CD8-positive, alpha-beta memory T cell (primary cell): ENCODE measurements around the gene COL6A2. TPM values are rescaled to one million over a fixed set of nuclear protein-coding genes. Genes with fewer than 3 reads are reported as not detected.

Experiments
- CTCF ChIA-PET: fragments of 350-600 bp; sonication (Branson Sonifier 250); formaldehyde crosslinking; loops from one replicate; lab custom pipeline; 2021; ENCODE audit warnings: antibody characterized with exemption; lab: Charles Lee
- POLR2A ChIA-PET: fragments of 350-600 bp; sonication (Branson Sonifier 250); formaldehyde crosslinking; loops from one replicate; lab custom pipeline; 2021; ENCODE audit warnings: antibody characterized with exemption; lab: Charles Lee
- DNase-seq, 5 donors: peaks; one replicate each; pipeline versions ENCODE4 v3.0.0 to v3.0.0-alpha.2; 2020 to 2022; ENCODE audit warnings: mixed read lengths in 1 of 5
- H3K27ac ChIP-seq: one replicate; pipeline ENCODE4 v1.7.0; 2013; ENCODE audit warnings: low read depth, mild to moderate bottlenecking, low read length, moderate library complexity
- H3K27me3 ChIP-seq: 2 replicates; pipeline ENCODE4 v1.7.0; 2013; ENCODE audit warnings: low read length, mild to moderate bottlenecking; ENCODE audit not compliant: insufficient read depth, poor library complexity, severe bottlenecking
- H3K36me3 ChIP-seq: 2 replicates; pipeline ENCODE4 v1.7.0; 2013; ENCODE audit warnings: mild to moderate bottlenecking, low read length, moderate library complexity; ENCODE audit not compliant: insufficient read depth
- H3K4me1 ChIP-seq: 2 replicates; pipeline ENCODE4 v1.7.0; 2013; ENCODE audit warnings: mild to moderate bottlenecking, low read length, moderate library complexity; ENCODE audit not compliant: insufficient read depth
- H3K4me3 ChIP-seq: 2 replicates; pipeline ENCODE4 v1.7.0; 2013; ENCODE audit warnings: mild to moderate bottlenecking, low read length
- H3K9me3 ChIP-seq: 2 replicates; pipeline ENCODE4 v1.7.0; 2013; ENCODE audit warnings: mild to moderate bottlenecking, low read length
- H3K27ac Mint-ChIP-seq, 8 donors: one replicate each; pipeline ENCODE4 v1.8.0; 2020 to 2021; ENCODE audit warnings: mixed read lengths in 8 of 8, mild to moderate bottlenecking in 6 of 8, inconsistent platforms in 3 of 8, moderate library complexity in 3 of 8
- H3K27me3 Mint-ChIP-seq, 2 donors: one replicate each; pipeline ENCODE4 v1.8.0; 2020 to 2021; ENCODE audit warnings: mixed read lengths in 2 of 2, mild to moderate bottlenecking in 1 of 2, moderate library complexity in 1 of 2
- H3K36me3 Mint-ChIP-seq, 3 donors: one replicate each; pipeline ENCODE4 v1.8.0; 2020 to 2021; ENCODE audit warnings: mixed read lengths in 3 of 3, inconsistent platforms in 1 of 3, mild to moderate bottlenecking in 1 of 3
- H3K4me1 Mint-ChIP-seq, 3 donors: one replicate each; pipeline ENCODE4 v1.8.0; 2020 to 2021; ENCODE audit warnings: mixed read lengths in 3 of 3, inconsistent platforms in 1 of 3, mild to moderate bottlenecking in 1 of 3
- H3K4me3 Mint-ChIP-seq, 7 donors: one replicate each; pipeline ENCODE4 v1.8.0; 2020 to 2021; ENCODE audit warnings: mixed read lengths in 7 of 7, mild to moderate bottlenecking in 6 of 7, moderate library complexity in 4 of 7, inconsistent platforms in 2 of 7
- H3K9me3 Mint-ChIP-seq, 5 donors: one replicate each; pipeline ENCODE4 v1.8.0; 2020 to 2022; ENCODE audit warnings: mixed read lengths in 5 of 5, mild to moderate bottlenecking in 3 of 5, moderate library complexity in 2 of 5, inconsistent platforms in 1 of 5
- polyA plus RNA-seq: library from polyadenylated mRNA; unstranded; fragments of 300-500 nt; fragmentation: Illumina TruSeq; gene quantifications from one replicate; pipeline ENCODE4 v1.2.3, GENCODE V29; 2021
- total RNA-seq, 2 experiments: library from RNA; stranded (reverse); gene quantifications; one replicate each; pipeline ENCODE4 v1.2.3, GENCODE V29; 2021

COL6A2 gene
- total and polyA plus RNA-seq, 3 experiments from 2014 or later, result 17.4 to 25.1 (median 22.8) TPM

DNA sequence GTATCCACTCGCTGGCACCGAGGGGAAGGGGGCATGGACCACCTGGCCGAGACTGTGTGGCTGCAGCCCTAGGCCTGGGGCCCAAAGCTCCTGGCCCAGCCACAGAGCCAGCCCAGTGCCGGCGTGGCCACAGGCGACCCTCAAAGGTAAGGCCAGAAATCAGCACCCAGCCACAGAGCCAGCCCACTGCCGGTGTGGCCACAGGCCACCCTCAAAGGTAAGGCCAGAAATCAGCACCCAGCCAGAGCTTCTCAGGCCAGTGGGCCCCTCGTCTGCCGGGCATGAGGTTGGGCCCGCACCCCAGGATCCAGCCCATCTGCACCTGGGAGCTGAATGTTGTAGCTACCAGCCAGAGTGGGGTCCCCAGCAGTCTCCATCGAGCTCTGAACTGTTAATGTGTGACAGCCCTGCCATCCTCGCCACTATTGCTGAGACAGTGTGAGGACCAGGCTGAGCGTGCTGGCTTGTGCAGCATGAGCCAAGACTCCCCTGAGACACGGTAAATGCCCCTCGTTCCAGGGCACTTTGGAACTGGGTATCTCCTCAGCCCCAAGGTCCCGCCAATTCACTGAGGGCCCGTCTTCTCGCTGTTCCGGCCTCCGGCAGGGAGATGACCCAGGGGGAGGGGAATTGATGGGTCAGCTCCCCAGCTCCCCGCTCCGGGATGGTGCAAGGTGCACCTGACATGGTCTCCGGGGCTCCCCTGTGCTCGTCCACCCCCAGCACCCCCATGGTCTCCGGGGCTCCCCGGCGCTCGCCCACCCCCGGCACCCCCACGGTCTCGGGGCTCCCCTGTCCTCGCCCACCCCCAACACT, 62.1 kb downstream of the COL6A2 start:
- Histone ChIP-seq H3K27me3 (no peaks in the 10 kb centered on the region), H3K27ac (no peak overlapping the region), H3K36me3 (no peaks in the 10 kb centered on the region), H3K4me3 (no peak overlapping the region), H3K9me3 (no peaks in the 10 kb centered on the region), H3K4me1 (no peaks in the 10 kb centered on the region)
- DNase-seq, result no peak
- Mint-ChIP-seq H3K9me3 (no peaks in the 10 kb centered on the region), H3K4me3 (no peak overlapping the region), H3K27ac (peak overlapping the region in 1 of 8 donors; percentile 27), H3K36me3 (peaks cover 0 to 1% (median 0%) of the 10 kb centered on the region in 3 donors), H3K27me3 (peaks cover 2 to 20% of the 10 kb centered on the region in 2 donors), H3K4me1 (no peaks in the 10 kb centered on the region)
- CTCF ChIA-PET, result no interaction called here
- POLR2A ChIA-PET, result no interaction called here

DNA sequence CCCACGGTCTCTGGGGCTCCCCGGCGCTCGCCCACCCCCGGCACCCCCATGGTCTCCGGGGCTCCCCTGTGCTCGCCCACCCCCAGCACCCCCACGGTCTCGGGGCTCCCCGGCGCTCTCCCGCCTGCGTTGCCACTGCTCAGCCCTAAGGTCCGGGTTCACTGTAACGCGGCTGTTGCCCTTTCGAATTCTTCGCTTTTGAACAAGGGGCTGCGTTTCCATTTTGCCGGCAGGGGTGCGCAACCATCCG, 62.7 kb downstream of the COL6A2 start:
- Mint-ChIP-seq H3K27ac (no peak overlapping the region), H3K27me3 (peaks cover 2 to 20% of the 10 kb centered on the region in 2 donors), H3K4me1 (no peaks in the 10 kb centered on the region), H3K4me3 (no peak overlapping the region), H3K9me3 (no peaks in the 10 kb centered on the region), H3K36me3 (peaks cover 0 to 1% (median 0%) of the 10 kb centered on the region in 3 donors)
- POLR2A ChIA-PET, result no interaction called here
- CTCF ChIA-PET, result no interaction called here
- DNase-seq, result no peak
- Histone ChIP-seq H3K27me3 (no peaks in the 10 kb centered on the region), H3K27ac (no peak overlapping the region), H3K9me3 (no peaks in the 10 kb centered on the region), H3K36me3 (no peaks in the 10 kb centered on the region), H3K4me1 (no peaks in the 10 kb centered on the region), H3K4me3 (no peak overlapping the region)

DNA sequence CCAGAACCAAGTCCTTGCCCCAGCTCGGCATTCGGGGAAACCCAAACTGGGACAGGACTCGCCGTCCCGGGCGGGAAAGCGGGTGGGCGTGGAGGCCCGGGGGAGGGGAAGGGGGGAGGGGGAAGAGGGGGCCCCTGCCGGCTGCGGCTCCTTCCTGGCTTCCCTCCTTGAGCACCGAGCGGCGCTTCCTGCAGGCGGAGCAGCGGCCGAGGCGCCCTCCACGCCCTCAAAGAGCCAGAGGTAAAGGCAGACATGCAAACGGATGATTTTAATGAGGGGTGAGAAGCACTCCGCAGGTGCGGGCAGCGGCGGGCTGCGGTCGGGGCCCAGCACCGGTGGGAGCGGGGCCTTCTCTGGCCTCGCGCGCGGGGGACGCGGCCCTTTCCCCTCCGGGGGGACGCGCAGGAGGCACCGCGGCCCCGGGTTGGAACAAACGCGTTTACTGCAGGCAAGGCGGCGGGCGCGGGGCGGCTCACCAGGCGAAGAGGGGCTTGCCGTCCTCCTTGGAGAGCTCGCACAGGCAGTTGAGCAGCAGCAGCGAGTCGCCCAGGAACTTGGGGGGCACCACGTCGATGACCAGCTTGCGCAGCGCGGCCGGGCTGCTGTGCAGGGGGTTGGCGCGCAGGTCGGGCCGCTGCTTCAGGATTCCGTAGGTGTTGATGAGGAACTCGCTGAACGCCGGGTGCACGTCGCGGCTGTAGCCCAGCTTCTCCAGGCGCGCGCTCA, 63.2 kb downstream of the COL6A2 start:
- CTCF ChIA-PET, result no interaction called here
- Mint-ChIP-seq H3K27ac (no peak overlapping the region), H3K27me3 (peaks cover 2 to 20% of the 10 kb centered on the region in 2 donors), H3K4me1 (no peaks in the 10 kb centered on the region), H3K4me3 (peak overlapping the region in 1 of 7 donors; percentile 22), H3K9me3 (no peaks in the 10 kb centered on the region), H3K36me3 (peaks cover 0 to 1% (median 0%) of the 10 kb centered on the region in 3 donors)
- H3K9me3 ChIP-seq, result no peaks in the 10 kb centered on the region
- no peaks in the 10 kb centered on the region for H3K27me3 ChIP-seq
- H3K27ac ChIP-seq, result no peak overlapping the region
- no peak for DNase-seq
- POLR2A ChIA-PET, result no interaction called here
- H3K4me3 ChIP-seq, result no peak overlapping the region
- H3K36me3 ChIP-seq, result no peaks in the 10 kb centered on the region
- no peaks in the 10 kb centered on the region for H3K4me1 ChIP-seq

DNA sequence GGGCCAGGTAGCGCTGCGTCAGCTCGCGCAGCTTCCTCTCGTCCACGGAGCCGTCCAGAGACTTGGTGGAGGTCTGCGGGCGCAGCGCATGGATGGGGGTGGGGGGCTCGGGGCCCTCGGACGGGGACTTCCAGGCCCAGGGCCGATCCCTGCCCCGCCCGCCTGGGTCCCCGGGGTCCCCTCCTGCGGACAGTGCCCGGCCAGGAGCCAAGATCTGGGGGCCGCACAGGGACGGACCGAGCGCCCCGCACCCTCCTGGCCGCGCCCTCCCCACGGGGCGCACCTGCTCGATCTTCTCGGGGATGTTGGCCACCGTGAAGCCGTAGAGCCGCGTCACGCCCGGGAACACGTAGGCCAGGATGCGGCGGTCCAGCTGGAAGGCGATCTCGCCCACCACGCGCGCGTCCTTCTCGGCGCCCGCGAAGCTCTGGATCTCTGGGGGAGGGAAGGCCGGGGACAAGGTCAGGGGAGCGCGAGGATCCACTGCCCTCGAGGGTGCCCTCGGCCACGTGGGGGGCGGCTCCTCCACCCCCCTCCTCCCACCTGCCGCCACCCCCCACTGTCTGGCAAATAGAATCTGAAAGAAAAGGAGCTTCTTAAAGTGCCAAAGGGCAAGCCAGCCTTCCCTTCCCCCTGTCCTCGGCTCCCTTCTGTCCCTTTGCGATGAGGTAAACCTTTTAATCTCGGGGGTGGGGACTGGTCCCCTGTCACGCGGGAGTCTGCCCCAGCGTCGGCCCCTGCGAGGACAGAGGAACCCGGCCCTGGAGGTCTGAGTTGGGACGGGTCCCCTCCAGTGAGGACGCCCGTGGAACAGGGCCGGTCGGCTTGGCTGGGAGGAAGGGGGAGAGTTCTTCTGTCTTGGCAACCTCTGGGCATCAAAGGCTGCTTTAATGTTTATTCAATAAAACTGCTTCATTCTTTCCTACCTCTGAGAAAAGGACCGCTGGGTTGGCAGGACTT, 64.0 kb downstream of the COL6A2 start:
- peak in 1 of 5 donors; percentile 33 for DNase-seq
- CTCF ChIA-PET, result no interaction called here
- no peak overlapping the region for H3K4me3 ChIP-seq
- Mint-ChIP-seq H3K4me1 (no peaks in the 10 kb centered on the region), H3K36me3 (peaks cover 0 to 1% (median 0%) of the 10 kb centered on the region in 3 donors), H3K27ac (no peak overlapping the region), H3K27me3 (peaks cover 2 to 20% of the 10 kb centered on the region in 2 donors), H3K9me3 (no peaks in the 10 kb centered on the region), H3K4me3 (no peak overlapping the region)
- no peaks in the 10 kb centered on the region for H3K4me1 ChIP-seq
- H3K36me3 ChIP-seq, result no peaks in the 10 kb centered on the region
- H3K9me3 ChIP-seq, result no peaks in the 10 kb centered on the region
- POLR2A ChIA-PET, result no interaction called here
- no peaks in the 10 kb centered on the region for H3K27me3 ChIP-seq
- no peak overlapping the region for H3K27ac ChIP-seq

DNA sequence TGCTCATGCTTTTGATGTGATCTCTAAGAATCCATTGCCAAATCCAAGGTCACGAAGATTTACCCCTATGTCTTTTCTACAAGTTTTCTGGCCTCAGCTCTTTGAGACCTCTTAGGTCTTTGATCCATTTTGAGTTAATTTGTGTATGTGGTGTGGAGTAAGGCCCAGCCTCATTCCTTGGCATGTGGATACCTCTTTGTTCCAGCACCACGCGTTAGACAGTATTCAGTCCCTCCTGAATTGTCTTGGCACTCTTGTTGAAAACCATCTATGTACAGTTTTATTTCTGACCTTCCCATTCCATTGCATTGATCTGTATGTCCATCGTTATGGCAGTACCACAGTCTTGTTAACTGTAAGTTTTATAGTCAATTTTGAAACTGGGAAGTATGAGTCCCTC, 65.5 kb downstream of the COL6A2 start:
- peaks cover 2 to 23% of the 10 kb centered on the region in 2 donors for H3K27me3 Mint-ChIP-seq
- no peak overlapping the region for H3K4me3 Mint-ChIP-seq
- peaks cover 0 to 1% (median 1%) of the 10 kb centered on the region in 3 donors for H3K36me3 Mint-ChIP-seq
- Histone ChIP-seq H3K27me3 (no peaks in the 10 kb centered on the region), H3K27ac (no peak overlapping the region), H3K9me3 (no peaks in the 10 kb centered on the region), H3K4me3 (no peak overlapping the region), H3K36me3 (no peaks in the 10 kb centered on the region), H3K4me1 (no peaks in the 10 kb centered on the region)
- CTCF ChIA-PET, result no interaction called here
- POLR2A ChIA-PET, result no interaction called here
- peak overlapping the region in 2 of 8 donors; percentile 51 to 52 for H3K27ac Mint-ChIP-seq
- no peak for DNase-seq
- no peaks in the 10 kb centered on the region for H3K4me1 Mint-ChIP-seq
- H3K9me3 Mint-ChIP-seq, result no peaks in the 10 kb centered on the region

DNA sequence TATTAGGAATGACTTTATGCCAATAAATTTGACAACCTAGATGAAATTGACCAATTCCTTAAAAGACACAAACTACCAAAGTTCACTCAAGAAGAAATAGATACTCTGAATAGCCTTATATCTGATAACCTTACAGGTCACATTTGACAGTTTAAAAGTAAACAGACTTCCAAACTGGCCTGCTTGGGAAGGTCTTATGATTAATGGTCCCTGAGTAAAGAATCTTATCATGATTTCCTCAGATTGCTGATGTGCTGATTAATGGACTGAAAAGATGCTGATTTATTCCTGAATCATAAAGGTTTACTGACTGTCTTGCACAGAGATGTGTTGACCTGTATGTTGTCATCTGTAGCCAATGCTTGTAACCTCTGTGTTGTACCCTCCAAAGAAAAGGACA, 67.2 kb downstream of the COL6A2 start:
- Histone ChIP-seq H3K27me3 (no peaks in the 10 kb centered on the region), H3K27ac (no peak overlapping the region), H3K4me3 (no peak overlapping the region), H3K36me3 (no peaks in the 10 kb centered on the region), H3K4me1 (no peaks in the 10 kb centered on the region), H3K9me3 (no peaks in the 10 kb centered on the region)
- Mint-ChIP-seq H3K9me3 (no peaks in the 10 kb centered on the region), H3K36me3 (peaks cover 0 to 1% (median 1%) of the 10 kb centered on the region in 3 donors), H3K4me1 (peaks cover 0 to 2% (median 0%) of the 10 kb centered on the region in 3 donors), H3K27ac (peak overlapping the region in 1 of 8 donors; percentile 61), H3K4me3 (no peak overlapping the region), H3K27me3 (peaks cover 2 to 23% of the 10 kb centered on the region in 2 donors)
- CTCF ChIA-PET, result no interaction called here
- POLR2A ChIA-PET, result no interaction called here
- DNase-seq, result no peak

DNA sequence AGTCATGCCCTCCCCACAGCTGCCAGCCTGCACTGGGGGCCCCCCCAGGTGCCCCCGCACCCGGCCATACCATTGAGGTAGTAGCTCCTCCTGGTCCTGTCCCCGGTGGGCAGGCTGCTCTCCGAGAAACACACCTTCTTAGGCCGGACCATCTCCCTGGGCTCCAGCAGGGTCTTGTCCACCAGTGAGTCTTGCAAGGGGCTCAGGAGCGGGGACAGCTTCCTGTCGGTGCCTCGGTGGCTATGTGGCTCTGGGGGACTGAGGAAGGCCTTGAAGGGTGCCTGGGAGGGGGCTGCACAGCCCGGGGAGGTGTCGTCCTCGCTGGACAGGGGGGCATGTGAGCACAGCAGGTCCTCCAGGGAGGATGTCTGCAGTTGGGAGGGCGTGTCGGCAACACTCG, 70.3 kb downstream of the COL6A2 start:
- Histone ChIP-seq H3K4me3 (no peak overlapping the region), H3K4me1 (peaks cover 6% of the 10 kb centered on the region), H3K27me3 (no peaks in the 10 kb centered on the region), H3K27ac (no peak overlapping the region), H3K9me3 (no peaks in the 10 kb centered on the region), H3K36me3 (no peaks in the 10 kb centered on the region)
- Mint-ChIP-seq H3K9me3 (peaks cover 0 to 5% (median 0%) of the 10 kb centered on the region in 5 donors), H3K4me3 (no peak overlapping the region), H3K36me3 (peaks cover 0 to 1% (median 1%) of the 10 kb centered on the region in 3 donors), H3K27ac (no peak overlapping the region), H3K4me1 (peaks cover 5 to 7% (median 6%) of the 10 kb centered on the region in 3 donors), H3K27me3 (peaks cover 2 to 22% of the 10 kb centered on the region in 2 donors)
- peak in 1 of 5 donors; percentile 37 for DNase-seq
- ChIA-PET CTCF (no interaction called here), POLR2A (no interaction called here)
